HEK293T (cell line): ENCODE data around the gene ALPP.

Experiments
- ARNT ChIP-seq: fragments of 450-650 bp; IDR thresholded peaks from 2 replicates; pipeline ENCODE4 v1.6.1; 2017; ENCODE audit warnings: mild to moderate bottlenecking
- BHLHE40 ChIP-seq: fragments of 450-650 bp; IDR thresholded peaks from 2 replicates; pipeline ENCODE4 v1.6.1; 2016; ENCODE audit warnings: mild to moderate bottlenecking, moderate library complexity, borderline replicate concordance
- ELF4 ChIP-seq: fragments of 450-650 bp; IDR thresholded peaks from 2 replicates; pipeline ENCODE4 v1.6.1; 2017; ENCODE audit warnings: antibody characterized with exemption
- FOXA1 ChIP-seq: fragments of 450-650 bp; IDR thresholded peaks from 2 replicates; pipeline ENCODE4 v1.6.1; 2016; ENCODE audit warnings: mild to moderate bottlenecking
- FOXK2 ChIP-seq: fragments of 450-650 bp; IDR thresholded peaks from 2 replicates; pipeline ENCODE4 v1.6.1; 2016; ENCODE audit warnings: mild to moderate bottlenecking
- FOXM1 ChIP-seq: fragments of 450-650 bp; IDR thresholded peaks from 2 replicates; pipeline ENCODE4 v1.6.1; 2017; ENCODE audit warnings: mild to moderate bottlenecking, borderline replicate concordance
- L3MBTL2 ChIP-seq: fragments of 450-650 bp; conservative IDR thresholded peaks from 2 replicates; pipeline ENCODE4 v1.6.1; 2016; ENCODE audit warnings: mild to moderate bottlenecking
- LEF1 ChIP-seq: fragments of 450-650 bp; IDR thresholded peaks from 2 replicates; pipeline ENCODE4 v1.6.1; 2017; ENCODE audit warnings: mild to moderate bottlenecking, borderline replicate concordance
- NFRKB ChIP-seq: fragments of 450-650 bp; IDR thresholded peaks from 2 replicates; pipeline ENCODE4 v1.6.1; 2016; ENCODE audit warnings: mild to moderate bottlenecking, moderate library complexity
- PKNOX1 ChIP-seq: fragments of 450-650 bp; IDR thresholded peaks from 2 replicates; pipeline ENCODE4 v1.6.1; 2016
- SP1 ChIP-seq: fragments of 450-650 bp; IDR thresholded peaks from 2 replicates; pipeline ENCODE4 v1.6.1; 2017
- SUZ12 ChIP-seq: fragments of 450-650 bp; IDR thresholded peaks from 2 replicates; pipeline ENCODE4 v1.6.1; 2016; ENCODE audit warnings: mild to moderate bottlenecking
- TARDBP ChIP-seq: fragments of 450-650 bp; IDR thresholded peaks from 2 replicates; pipeline ENCODE4 v1.6.1; 2016
- ZNF384 ChIP-seq: fragments of 450-650 bp; IDR thresholded peaks from 2 replicates; pipeline ENCODE4 v1.6.1; 2016

- TF ChIP-seq L3MBTL2: no peak
- TF ChIP-seq SP1: no peak
- TF ChIP-seq SUZ12: no peak
- no peak for TF ChIP-seq TARDBP
- no peak for TF ChIP-seq FOXM1
- TF ChIP-seq BHLHE40: no peak
- TF ChIP-seq FOXA1: no peak
- TF ChIP-seq LEF1: no peak
- TF ChIP-seq NFRKB: no peak
- no peak for TF ChIP-seq ZNF384
- TF ChIP-seq FOXK2: no peak
- no peak for TF ChIP-seq ARNT
- no peak for TF ChIP-seq PKNOX1
- TF ChIP-seq ELF4: no peak
Observed at GRCh38 chr2:232375164-232375563, 3.4 kb upstream of the ALPP start.
